Cerebellar cortex (tissue), 1 donor: Measurements from ENCODE around the gene SELENBP1.

ENCODE experiments used
- DNase-seq: peaks from one replicate; pipeline ENCODE4 v3.0.0-alpha.2; 2015; ENCODE audit warnings: low spot score

The SELENBP1 gene

GRCh38 chr1:151343587-151343986, 28.9 kb downstream of the SELENBP1 start:
- no peak for DNase-seq

DNA sequence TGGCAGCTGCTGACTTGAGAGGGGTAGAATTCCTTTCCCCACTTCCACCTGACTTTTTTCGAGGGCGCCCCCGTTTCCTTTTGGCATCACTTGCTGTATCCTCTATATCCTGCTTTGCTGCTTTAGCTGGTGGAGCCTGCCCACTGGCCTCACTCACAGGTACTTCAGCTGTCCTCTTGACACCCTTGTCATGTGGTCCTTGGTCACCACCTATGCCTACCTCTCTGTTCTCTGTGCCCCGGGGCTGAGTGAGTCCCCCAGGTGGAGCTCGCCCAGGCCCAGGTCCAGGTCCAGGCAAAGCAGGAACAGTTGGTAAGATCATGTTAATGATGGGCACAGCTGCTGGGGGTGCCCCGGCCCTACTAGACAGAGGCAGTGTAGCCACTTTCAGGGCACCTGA, 29.9 kb downstream of the SELENBP1 start:
- no peak for DNase-seq

DNA sequence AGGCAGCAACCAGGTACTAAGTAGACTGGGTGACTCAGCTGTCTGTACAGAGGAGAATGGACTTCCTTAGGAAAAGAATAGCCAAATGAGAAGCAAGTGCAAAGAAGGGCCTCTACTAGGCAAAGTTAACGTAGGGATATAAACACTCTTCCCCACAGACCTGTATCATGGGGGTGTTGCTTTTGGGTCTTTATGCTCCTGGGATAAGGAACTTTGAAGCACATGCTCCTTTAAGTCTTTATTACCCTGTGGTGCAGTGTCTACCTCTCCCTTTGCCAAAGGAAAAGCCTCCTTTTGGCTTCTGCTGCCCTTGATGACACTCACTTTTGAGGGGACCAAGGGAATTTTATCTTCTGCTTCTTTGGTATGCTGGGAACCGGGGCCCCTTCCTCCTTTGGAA, 30.5 kb downstream of the SELENBP1 start:
- DNase-seq, result peak; percentile 23

DNA sequence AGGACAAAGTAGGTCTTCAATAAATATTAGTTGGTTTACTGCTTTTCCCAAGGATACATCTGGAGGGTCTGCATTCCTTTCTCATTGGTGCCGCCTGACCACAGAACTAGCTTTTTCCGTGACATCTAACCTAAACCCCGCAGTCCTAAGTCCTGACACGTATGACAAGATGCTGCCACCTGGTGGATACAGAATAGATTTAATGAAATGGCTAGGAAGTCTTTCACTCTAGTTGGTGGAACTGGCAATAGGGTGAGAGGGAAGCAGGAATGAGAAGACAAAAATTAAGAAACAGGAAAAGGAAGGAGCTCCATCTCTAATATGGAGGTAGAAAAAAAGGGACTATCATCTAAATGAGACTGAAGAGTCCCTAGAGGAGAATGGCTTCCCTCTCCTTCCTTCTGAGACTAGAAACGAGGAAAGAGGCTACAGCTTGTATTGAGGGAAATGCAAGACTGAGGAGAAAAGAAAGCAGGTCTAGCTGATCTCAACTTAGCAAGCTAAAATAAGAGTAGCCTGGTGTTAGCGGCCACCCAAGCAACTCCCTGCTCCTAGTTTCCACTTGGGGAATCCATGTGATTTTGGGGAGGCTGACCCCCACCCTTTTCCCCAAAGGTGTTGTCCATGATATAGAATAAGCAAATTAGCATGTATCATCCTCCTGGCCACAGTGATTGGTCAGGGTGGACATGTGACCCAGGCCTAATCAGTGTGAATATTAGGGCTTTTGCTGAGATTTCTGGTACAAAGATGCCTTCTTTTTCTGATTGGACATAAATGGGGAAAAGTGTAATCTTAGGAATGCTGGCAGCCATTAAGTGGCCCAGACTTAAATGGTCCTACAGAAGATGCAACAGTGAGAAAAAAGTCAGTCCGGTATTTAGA, 31.4 kb downstream of the SELENBP1 start:
- peak; percentile 94 for DNase-seq

DNA sequence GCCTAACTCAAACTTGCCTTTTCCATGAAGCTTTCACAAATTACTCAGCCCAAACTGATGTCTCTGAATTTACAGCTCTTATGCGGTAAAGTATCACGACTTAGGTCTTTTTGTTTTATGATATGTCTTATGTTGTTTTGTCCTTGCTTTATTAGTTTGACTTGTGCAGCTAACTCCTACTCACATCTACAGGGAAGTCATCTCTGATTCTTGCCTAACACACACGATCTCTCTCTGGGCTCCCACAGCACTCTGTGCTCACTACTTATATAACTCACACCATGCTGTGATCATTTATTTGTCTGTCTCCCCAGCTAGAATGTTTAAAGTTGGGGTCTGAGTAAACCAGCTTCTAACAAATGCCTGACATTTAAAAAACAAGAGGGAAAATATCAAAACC, 35.9 kb downstream of the SELENBP1 start:
- DNase-seq, result no peak

- DNase-seq, result no peak
These were observed 37.7 kb downstream of the SELENBP1 start for GRCh38 chr1:151334822-151335221.

- DNase-seq, result no peak
These were observed 44.4 kb downstream of the SELENBP1 start for GRCh38 chr1:151327903-151328674.

GRCh38 chr1:151327223-151327902, 45.1 kb downstream of the SELENBP1 start, which contains the start of gene PI4KB:
TSS of gene PI4KB (minus strand) at chr1:151327416. CDS start at chr1:151316481, 10,935 bp downstream.
- peak; percentile 99 for DNase-seq

DNA sequence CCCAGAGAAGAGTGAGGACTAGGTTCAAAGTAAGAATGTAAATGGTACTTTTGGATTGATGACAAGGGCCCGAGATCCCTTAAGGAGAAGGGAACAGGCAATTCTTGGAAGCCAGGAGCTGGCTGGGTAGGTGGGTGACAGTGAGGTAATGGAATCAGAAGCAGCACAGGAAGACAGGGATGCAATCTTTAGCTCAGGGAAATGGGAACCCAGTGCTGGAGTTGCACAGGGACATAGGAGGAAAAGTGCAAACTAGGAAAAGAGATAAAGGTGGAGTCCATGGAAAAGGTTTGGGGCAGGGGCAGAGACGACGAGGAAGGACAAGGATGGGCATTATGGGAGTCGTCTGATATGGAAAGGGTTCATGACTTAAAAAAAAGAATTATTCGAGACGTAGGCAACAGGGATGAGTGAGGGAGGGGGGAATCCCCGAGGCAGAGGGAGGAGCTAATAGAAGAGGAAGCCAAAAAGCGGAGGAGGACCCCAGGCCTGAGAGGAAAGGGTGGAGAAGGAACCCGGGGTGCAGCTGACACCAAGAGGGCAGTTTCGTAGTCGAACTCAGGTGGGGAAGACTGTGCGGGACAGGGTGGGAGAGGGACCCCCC, 45.8 kb downstream of the SELENBP1 start:
- peak; percentile 42 for DNase-seq

- no peak for DNase-seq
These were observed 46.7 kb downstream of the SELENBP1 start for GRCh38 chr1:151325646-151326429.

DNA sequence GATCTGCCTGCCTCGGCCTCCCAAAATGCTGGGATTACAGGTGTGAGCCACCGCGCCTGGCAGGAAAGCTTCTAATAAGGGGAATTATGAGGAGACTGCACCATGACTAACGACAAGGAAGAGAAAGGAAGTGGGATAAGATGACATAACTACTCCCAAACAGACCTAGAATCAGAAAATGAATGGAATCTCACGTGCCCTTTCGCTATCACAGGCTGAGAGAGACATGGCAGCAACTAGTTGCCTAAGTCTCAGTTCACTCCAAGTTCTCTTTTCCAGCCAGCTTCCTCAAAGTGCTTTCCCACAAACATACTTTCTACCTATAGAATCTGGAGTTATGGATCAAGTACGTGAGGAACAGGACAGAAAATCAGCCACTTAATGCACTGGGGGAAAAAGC, 47.3 kb downstream of the SELENBP1 start:
- no peak for DNase-seq

DNA sequence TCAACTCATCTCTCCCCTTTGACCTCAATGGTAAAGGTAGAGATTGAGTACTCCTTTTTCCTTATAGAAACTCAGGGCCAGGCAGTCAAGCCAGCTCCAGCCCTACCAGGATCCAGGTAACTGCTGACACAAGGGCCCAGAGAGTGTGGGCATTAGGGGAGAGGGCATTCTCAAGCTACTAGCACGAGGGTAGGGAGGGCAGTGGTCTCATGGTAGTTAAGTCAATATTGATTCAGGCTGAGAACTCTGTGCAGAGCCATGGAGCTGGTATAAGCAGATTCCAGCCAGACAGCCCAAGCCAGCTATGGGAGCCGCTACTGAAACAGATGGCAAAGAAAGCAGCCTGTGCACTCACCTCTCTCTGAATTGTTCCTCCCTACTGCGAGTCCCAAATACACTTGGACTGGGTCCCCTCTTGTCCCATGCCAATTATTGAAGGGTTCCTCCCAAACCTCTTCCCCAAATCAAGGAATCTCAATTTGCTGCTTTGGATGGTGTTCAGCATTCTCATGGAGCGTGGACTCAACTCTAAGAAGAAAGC, 48.0 kb downstream of the SELENBP1 start:
- DNase-seq, result peak; percentile 83

DNA sequence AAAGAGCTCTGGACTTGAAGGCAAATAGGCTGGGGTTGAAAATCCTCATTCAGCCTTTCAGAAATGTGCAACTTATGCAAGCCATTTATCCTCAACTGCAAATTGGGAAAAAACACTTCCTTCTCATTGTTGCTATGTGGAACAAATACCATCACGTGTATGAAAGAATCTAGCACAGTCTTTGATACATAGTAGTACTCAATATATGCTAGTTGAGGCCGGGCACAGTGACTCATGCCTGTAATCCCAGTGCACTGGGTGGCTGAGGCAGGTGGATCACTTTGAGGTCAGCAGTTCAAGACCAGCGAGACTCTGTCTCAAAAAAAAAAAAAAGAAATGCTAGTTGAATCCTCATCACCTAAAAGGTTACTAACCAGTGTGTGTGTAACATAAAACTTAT, 53.5 kb downstream of the SELENBP1 start:
- DNase-seq, result no peak

DNA sequence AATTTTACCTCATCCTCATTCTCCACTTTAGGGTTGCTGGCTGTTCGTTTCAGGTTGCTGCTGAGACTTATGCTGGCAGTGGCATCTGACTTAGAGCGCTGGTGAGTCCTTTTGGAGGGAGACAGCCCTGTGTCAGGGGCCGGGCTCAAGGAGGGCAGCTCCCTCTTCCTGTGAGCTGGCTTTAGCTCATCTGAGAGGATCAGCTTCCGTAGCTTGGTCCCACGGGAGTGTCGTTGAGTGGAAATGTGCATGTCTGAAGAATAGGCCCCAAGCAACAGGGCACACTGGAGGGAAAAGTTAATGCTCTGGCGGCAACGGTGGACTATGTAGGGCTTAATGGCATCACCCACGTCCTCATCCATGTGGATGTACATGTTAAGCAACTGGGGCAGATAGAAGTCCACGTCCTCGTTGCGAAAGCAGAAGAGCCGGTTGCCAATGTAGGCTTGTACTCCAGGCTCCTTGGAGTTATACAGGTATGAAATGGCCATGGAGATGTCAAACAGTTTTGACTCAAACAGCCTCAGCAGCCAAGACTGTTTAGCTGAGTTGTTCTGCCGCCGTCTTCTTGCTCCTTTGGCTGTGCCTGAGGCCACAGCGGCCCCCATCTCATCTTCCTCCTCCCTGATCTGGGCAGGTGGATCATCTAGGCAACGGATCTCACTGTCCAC, 56.8 kb downstream of the SELENBP1 start:
- DNase-seq, result no peak
